Brain microvascular endothelial cell (primary cell): Measurements from ENCODE around the gene TNXB.
"Not testable (repeated sequence)": the region's sequence is repeated elsewhere in the genome, so short reads cannot be mapped to it uniquely, and the experiment has no call there.

Source experiments
- DNase-seq: peaks from one replicate; pipeline ENCODE4 v3.0.0-alpha.2; 2020
- H3K27ac ChIP-seq: fragments of 250-450 bp; sonication (Bioruptor Pico); 2 replicates; pipeline ENCODE4 v1.5.1; 2020; ENCODE audit warnings: mild to moderate bottlenecking, moderate library complexity
- H3K27me3 ChIP-seq: fragments of 250-450 bp; sonication (Bioruptor Pico); replicated peaks from 2 replicates; pipeline ENCODE4 v1.5.1; 2020; ENCODE audit warnings: mild to moderate bottlenecking
- H3K36me3 ChIP-seq: fragments of 250-450 bp; sonication (Bioruptor Pico); replicated peaks from 2 replicates; pipeline ENCODE4 v1.5.1; 2020; ENCODE audit warnings: mild to moderate bottlenecking
- H3K4me3 ChIP-seq: 2 replicates; pipeline ENCODE4 v1.5.1; 2011; ENCODE audit warnings: low read depth, mild to moderate bottlenecking, control low read depth, low read length, moderate library complexity
- CTCF ChIP-seq: IDR thresholded peaks from 2 replicates; pipeline ENCODE4 v1.5.1; 2011; ENCODE audit warnings: low read depth, mild to moderate bottlenecking, moderate library complexity, low read length, control low read depth, inconsistent platforms; ENCODE audit errors: missing control alignments
- in situ Hi-C: cut with HindIII; loops from 2 replicates; pipeline ENCODE4 v1.10.0; 2017; ENCODE audit warnings: low sequenced_read_pairs, low pct_ligation_motif_present

TNXB gene

GRCh38 chr6:32068867-32069266 lies 40.3 kb downstream of the TNXB start:
- no peak for DNase-seq
- no peak for TF ChIP-seq CTCF
- no peak overlapping the region for H3K4me3 ChIP-seq
- H3K27ac ChIP-seq, result no peak overlapping the region
- in situ Hi-C loops, result no loop called here
- peaks cover 8% of the 10 kb centered on the region for H3K27me3 ChIP-seq
- H3K36me3 ChIP-seq, result no peaks in the 10 kb centered on the region

- H3K36me3 ChIP-seq, H3K27ac ChIP-seq, H3K27me3 ChIP-seq, H3K4me3 ChIP-seq, in situ Hi-C loops, DNase-seq: not testable (repeated sequence)
Measured at GRCh38 chr6:32068315-32068714, 40.8 kb downstream of the TNXB start.

GRCh38 chr6:32067521-32067920 lies 41.6 kb downstream of the TNXB start:
- H3K27ac ChIP-seq, H3K36me3 ChIP-seq, H3K27me3 ChIP-seq, DNase-seq, H3K4me3 ChIP-seq, in situ Hi-C loops: not testable (repeated sequence)

GRCh38 chr6:32064706-32065105 lies 44.4 kb downstream of the TNXB start:
- H3K36me3 ChIP-seq, result no peaks in the 10 kb centered on the region
- no peak overlapping the region for H3K4me3 ChIP-seq
- in situ Hi-C loops, result no loop called here

GRCh38 chr6:32060966-32061655 lies 48.0 kb downstream of the TNXB start:
- Histone ChIP-seq H3K36me3 (no peaks in the 10 kb centered on the region), H3K27me3 (no peaks in the 10 kb centered on the region), H3K27ac (no peak overlapping the region), H3K4me3 (no peak overlapping the region)
- no peak for TF ChIP-seq CTCF
- DNase-seq, result no peak
- in situ Hi-C loops, result no loop called here

More at GRCh38 chr6:32064706-32065105, 44.4 kb downstream of the TNXB start:
- no peak for TF ChIP-seq CTCF
- H3K27me3 ChIP-seq, result peaks cover 6% of the 10 kb centered on the region
- H3K27ac ChIP-seq, result no peak overlapping the region
- no peak for DNase-seq

GRCh38 chr6:32058511-32058963 lies 50.6 kb downstream of the TNXB start:
- no peak for TF ChIP-seq CTCF
- in situ Hi-C loops, result no loop called here
- H3K27me3 ChIP-seq, result no peaks in the 10 kb centered on the region
- H3K27ac ChIP-seq, result no peak overlapping the region
- no peak overlapping the region for H3K4me3 ChIP-seq
- H3K36me3 ChIP-seq, result no peaks in the 10 kb centered on the region
- DNase-seq, result no peak

- Histone ChIP-seq H3K27me3 (no peaks in the 10 kb centered on the region), H3K36me3 (no peaks in the 10 kb centered on the region), H3K4me3 (no peak overlapping the region), H3K27ac (no peak overlapping the region)
- DNase-seq, result no peak
- no peak for TF ChIP-seq CTCF
- in situ Hi-C loops, result no loop called here
Measured at GRCh38 chr6:32057966-32058365, 51.2 kb downstream of the TNXB start.
